Measurements from ENCODE around the gene CKAP2L.

GRCh38 chr2:112692495-112692911 is 71.9 kb downstream of the CKAP2L start:
- TF ChIP-seq CTCF (IDR thresholded peaks at IDR 0.05), result no peak
- TF ChIP-seq POLR2A (IDR thresholded peaks at IDR 0.05), result no peak

Data from thyroid gland (tissue), 4 donors.